GM10248 (cell line): ENCODE data around the gene CEP57L1.
"Not testable (repeated sequence)": the region's sequence is repeated elsewhere in the genome, so short reads cannot be mapped to it uniquely, and the experiment has no call there.

Experiments
- CTCF ChIA-PET: fragments of 300-600 bp; sonication (Branson Sonifier 250); formaldehyde crosslinking; extraction: SDS; loops from one replicate; lab custom pipeline; 2021; ENCODE audit warnings: antibody characterized with exemption; lab: Yijun Ruan, JAX
- POLR2A ChIA-PET: fragments of 350-650 bp; sonication (Branson Sonifier 250); formaldehyde crosslinking; extraction: SDS; loops from one replicate; lab custom pipeline; 2020; ENCODE audit warnings: antibody characterized with exemption; lab: Yijun Ruan, JAX
- DNase-seq: peaks from one replicate; pipeline ENCODE4 v3.0.0; 2012; ENCODE audit errors: extremely low spot score
- TF ChIP-seq, protein P1 (sequence below): IDR thresholded peaks from 2 replicates; pipeline ENCODE4 v1.5.1; 2012; ENCODE audit warnings: mild to moderate bottlenecking, low read depth; ENCODE audit errors: extremely low read depth, missing control alignments, control extremely low read depth

Gene CEP57L1

DNA sequence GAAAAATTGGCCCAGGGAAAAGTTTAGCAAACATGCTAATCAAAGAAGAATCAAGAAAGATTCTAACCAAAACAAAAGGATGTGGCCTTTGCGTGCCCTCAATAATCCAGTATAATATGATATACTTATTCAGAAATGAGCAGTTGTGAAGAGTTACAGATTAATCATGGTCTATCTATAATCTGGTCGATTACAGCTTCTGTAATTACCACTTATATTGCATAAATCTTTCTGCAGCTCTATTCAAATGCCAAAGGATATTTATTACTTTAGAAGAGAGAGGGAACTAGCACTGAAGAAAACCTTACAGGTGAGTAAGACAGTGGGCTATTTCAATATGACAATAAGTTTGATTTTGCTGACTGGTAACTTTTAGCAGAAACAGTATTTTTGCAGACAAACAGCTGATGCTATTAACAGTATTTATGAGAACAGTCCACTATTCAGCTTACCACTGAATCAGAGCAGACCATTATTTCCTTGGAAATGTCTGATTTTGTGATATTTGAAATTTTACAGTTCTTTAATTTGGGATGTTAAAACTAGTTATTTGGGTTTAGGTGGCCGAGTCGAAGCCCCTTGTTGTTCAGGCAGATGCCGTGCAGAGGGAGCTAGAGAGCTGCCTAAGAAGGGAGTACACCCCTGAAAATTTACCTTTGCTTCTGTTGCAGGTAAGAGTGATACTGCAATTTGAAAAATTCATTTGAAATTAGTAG is 92.2 kb downstream of the CEP57L1 start:
- DNase-seq, result peak; percentile 43
- TF ChIP-seq, protein P1, sequence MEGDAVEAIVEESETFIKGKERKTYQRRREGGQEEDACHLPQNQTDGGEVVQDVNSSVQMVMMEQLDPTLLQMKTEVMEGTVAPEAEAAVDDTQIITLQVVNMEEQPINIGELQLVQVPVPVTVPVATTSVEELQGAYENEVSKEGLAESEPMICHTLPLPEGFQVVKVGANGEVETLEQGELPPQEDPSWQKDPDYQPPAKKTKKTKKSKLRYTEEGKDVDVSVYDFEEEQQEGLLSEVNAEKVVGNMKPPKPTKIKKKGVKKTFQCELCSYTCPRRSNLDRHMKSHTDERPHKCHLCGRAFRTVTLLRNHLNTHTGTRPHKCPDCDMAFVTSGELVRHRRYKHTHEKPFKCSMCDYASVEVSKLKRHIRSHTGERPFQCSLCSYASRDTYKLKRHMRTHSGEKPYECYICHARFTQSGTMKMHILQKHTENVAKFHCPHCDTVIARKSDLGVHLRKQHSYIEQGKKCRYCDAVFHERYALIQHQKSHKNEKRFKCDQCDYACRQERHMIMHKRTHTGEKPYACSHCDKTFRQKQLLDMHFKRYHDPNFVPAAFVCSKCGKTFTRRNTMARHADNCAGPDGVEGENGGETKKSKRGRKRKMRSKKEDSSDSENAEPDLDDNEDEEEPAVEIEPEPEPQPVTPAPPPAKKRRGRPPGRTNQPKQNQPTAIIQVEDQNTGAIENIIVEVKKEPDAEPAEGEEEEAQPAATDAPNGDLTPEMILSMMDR, result peak; percentile 85
- POLR2A ChIA-PET, result no interaction called here
- CTCF ChIA-PET, result interaction anchor here (0.6 to 5.2 kb wide), 42 partner anchors 10 to 852 kb away, joined by 3 to 111 read pairs (median 4); partner anchors contain the start of genes AK9, CD164, FIG4 and MICAL1

DNA sequence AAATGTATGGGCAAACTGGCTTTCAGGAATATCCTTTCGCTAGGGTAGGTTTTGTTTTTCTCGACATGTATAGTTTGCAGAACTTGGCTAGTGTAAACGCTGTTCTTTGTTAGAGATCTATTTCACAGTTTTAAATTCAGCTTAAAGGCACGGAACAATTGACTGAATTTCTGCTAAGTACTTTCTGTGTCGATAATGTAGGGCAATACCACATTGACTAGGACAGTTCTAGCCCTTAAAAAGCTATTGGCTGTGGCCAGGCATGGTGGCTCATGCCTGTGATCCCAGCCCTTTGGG is 92.8 kb downstream of the CEP57L1 start:
- TF ChIP-seq, protein P1, result no peak
- CTCF ChIA-PET, result interaction anchor here (0.8 to 5.2 kb wide), 37 partner anchors 10 to 807 kb away, joined by 3 to 111 read pairs (median 5); partner anchors contain the start of genes AK9, CD164, FIG4 and MICAL1
- DNase-seq, result no peak
- POLR2A ChIA-PET, result no interaction called here

DNA sequence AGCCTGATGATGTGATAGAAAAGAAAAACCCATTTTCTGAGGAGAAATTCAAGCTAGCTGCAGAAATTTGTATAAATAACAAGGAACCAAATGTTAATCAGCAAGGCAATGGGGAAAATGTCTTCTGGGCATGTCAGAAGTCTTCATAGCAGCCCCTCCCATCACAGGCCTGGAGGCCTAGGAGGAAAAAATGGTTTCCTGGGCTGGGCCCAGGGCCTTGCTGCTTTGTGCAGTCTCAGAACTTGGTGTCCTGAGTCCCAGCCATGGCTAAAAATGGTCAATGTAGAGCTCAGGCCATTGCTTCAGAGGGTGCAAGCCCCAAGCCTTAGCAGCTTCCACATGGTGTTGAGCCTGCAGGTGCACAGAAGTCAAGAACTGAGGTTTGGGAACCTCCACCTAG is 96.1 kb downstream of the CEP57L1 start:
- DNase-seq, POLR2A ChIA-PET: not testable (repeated sequence)
- CTCF ChIA-PET, result interaction anchor here (1.0 to 1.7 kb wide), 2 partner anchors 8 to 192 kb away, joined by 3 read pairs; no protein-coding TSS in a partner anchor

DNA sequence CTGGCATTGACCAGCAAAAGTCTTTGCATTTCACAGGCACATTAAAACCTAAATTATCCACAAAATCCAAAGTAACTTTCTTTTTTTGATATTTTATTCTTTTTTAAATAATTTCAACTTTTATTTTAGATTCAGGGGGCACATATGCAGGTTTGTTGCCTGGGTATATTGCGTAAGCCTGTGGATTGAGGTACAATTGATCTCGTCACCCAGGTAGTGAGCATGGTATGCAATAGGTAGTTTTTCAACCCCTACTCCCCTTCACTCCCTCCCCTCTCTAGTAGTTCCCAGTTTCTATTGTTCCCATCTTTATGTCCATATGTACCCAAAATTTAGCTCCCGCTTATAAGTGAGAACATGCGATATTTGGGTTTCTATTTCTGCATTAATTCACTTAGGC is 97.6 kb downstream of the CEP57L1 start:
- DNase-seq, result no peak
- ChIA-PET POLR2A (no interaction called here), CTCF (interaction anchor here (1.2 kb wide), 1 partner anchor 9 kb away, joined by 3 read pairs; no protein-coding TSS in a partner anchor)
- TF ChIP-seq, protein P1, result no peak

DNA sequence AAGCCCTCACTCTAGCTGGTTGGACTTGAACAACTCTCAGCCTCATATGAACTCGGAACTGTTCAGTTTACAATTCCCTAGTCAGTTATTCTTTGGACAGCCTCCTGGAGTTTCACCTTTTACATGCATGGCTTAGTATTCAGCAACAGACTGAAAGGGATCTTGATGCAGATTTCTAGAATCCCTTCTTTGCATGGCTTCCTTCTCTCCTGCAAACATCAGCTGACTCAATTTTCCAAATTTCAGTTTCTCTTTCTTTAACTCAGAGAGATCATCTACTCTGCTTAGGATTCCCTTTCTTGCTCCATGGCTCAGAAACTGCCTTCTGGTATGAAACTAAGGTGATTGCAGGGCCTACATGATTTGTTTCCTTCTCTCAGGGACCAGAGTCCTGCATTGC is 99.6 kb downstream of the CEP57L1 start:
- ChIA-PET POLR2A (no interaction called here), CTCF (interaction anchor here (0.7 to 1.2 kb wide), 4 partner anchors 9 to 491 kb away, joined by 3 to 4 read pairs (median 3); no protein-coding TSS in a partner anchor)
- DNase-seq, result no peak
- TF ChIP-seq, protein P1, result no peak

DNA sequence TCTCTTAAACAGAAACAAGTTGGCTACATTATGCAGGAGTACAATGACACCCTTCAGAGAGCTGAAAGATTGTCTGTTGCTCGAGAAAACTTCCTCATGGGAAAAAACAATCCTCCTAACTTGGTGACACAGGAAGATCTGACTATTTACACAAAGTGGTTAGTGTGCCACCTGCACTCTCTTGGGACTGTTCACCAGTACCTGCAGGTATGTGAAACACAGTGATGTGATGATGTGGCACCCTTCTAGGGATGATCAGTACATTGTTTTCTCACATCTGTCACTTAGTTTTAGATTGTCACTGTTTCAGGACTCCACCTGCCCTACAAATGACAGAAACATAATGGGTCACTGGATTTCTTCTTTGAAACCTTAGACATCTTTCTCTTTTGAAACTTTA is 101.8 kb downstream of the CEP57L1 start:
- no peak for DNase-seq
- ChIA-PET POLR2A (no interaction called here), CTCF (interaction anchor here (1.2 to 1.6 kb wide), 2 partner anchors 9 to 187 kb away, joined by 4 to 7 read pairs; no protein-coding TSS in a partner anchor)
- TF ChIP-seq, protein P1, result no peak
